ENCODE measurements around the gene SLC6A16.
"Not testable (repeated sequence)": the region's sequence is repeated elsewhere in the genome, so short reads cannot be mapped to it uniquely, and the experiment has no call there.

Gene SLC6A16

GRCh38 chr19:49331187-49331586, 6.2 kb upstream of the SLC6A16 start:
- not testable (repeated sequence) for DNase-seq (ENCODE audit: low spot score)

GRCh38 chr19:49328741-49329140, 3.8 kb upstream of the SLC6A16 start:
- no peak for DNase-seq (ENCODE audit: low spot score)

GRCh38 chr19:49327878-49328544, 3.0 kb upstream of the SLC6A16 start:
- DNase-seq (ENCODE audit: low spot score), result peak; percentile 28

- no peak for DNase-seq (ENCODE audit: low spot score)
These were observed 1.2 kb upstream of the SLC6A16 start for GRCh38 chr19:49326165-49326704.

GRCh38 chr19:49325756-49326155, 765 bp upstream of the SLC6A16 start:
- DNase-seq (ENCODE audit: low spot score), result not testable (repeated sequence)

GRCh38 chr19:49318296-49318695, 6.7 kb downstream of the SLC6A16 start:
- no peak for DNase-seq (ENCODE audit: low spot score)

GRCh38 chr19:49316284-49316683, 8.7 kb downstream of the SLC6A16 start:
- DNase-seq (ENCODE audit: low spot score), result no peak

GRCh38 chr19:49315111-49315510, 9.9 kb downstream of the SLC6A16 start:
- no peak for DNase-seq (ENCODE audit: low spot score)

- DNase-seq (ENCODE audit: low spot score), result no peak
These were observed 15.9 kb downstream of the SLC6A16 start for GRCh38 chr19:49309087-49309486.

- DNase-seq (ENCODE audit: low spot score), result not testable (repeated sequence)
These were observed 18.3 kb downstream of the SLC6A16 start for GRCh38 chr19:49306734-49307133.

- DNase-seq (ENCODE audit: low spot score), result no peak
These were observed 23.1 kb downstream of the SLC6A16 start for GRCh38 chr19:49301866-49302252.

- peak; percentile 74 for DNase-seq (ENCODE audit: low spot score)
These were observed 23.7 kb downstream of the SLC6A16 start for GRCh38 chr19:49301165-49301865.

- DNase-seq (ENCODE audit: low spot score), result not testable (repeated sequence)
These were observed 26.3 kb downstream of the SLC6A16 start for GRCh38 chr19:49298653-49299052.

- no peak for DNase-seq (ENCODE audit: low spot score)
These were observed 27.6 kb downstream of the SLC6A16 start for GRCh38 chr19:49297403-49297802.

- no peak for DNase-seq (ENCODE audit: low spot score)
These were observed 29.6 kb downstream of the SLC6A16 start for GRCh38 chr19:49295208-49295880.

GRCh38 chr19:49294401-49294800, 30.6 kb downstream of the SLC6A16 start:
- DNase-seq (ENCODE audit: low spot score), result no peak

GRCh38 chr19:49290517-49290916, 34.5 kb downstream of the SLC6A16 start:
- DNase-seq (ENCODE audit: low spot score), result no peak

- not testable (repeated sequence) for DNase-seq (ENCODE audit: low spot score)
These were observed 35.7 kb downstream of the SLC6A16 start for GRCh38 chr19:49289286-49289685.

- not testable (repeated sequence) for DNase-seq (ENCODE audit: low spot score)
These were observed 36.8 kb downstream of the SLC6A16 start for GRCh38 chr19:49288205-49288604.

- no peak for DNase-seq (ENCODE audit: low spot score)
These were observed 37.7 kb downstream of the SLC6A16 start for GRCh38 chr19:49287141-49287770.

GRCh38 chr19:49282184-49282583, 42.8 kb downstream of the SLC6A16 start:
- DNase-seq (ENCODE audit: low spot score), result no peak

GRCh38 chr19:49272204-49272603, 52.8 kb downstream of the SLC6A16 start:
- DNase-seq (ENCODE audit: low spot score), result peak; percentile 85
